Stimulated activated CD8-positive, alpha-beta memory T cell treated with anti-CD3 and anti-CD28 coated beads, Interleukin-4, amount 100 ng/mL, for 4 hours (primary cell): ENCODE measurements around the gene SCAANT1.
A peak's percentile ranks its signal among the peaks of the same experiment; 100 is the strongest.

Source experiments
- DNase-seq, 2 donors: peaks; one replicate each; pipeline ENCODE4 v3.0.0-alpha.2; 2020; ENCODE audit warnings: low read depth in 2 of 2, low spot score in 1 of 2

SCAANT1 gene

GRCh38 chr3:63911873-63912767 is at the start of gene SCAANT1:
SCAANT1 (minus strand) TSS chr3:63912383.
- peak; percentile 68 to 74 for DNase-seq

GRCh38 chr3:63961891-63962290 is 49.7 kb upstream of the SCAANT1 start:
- DNase-seq, result no peak

GRCh38 chr3:63960048-63960711 is 48.0 kb upstream of the SCAANT1 start:
- no peak for DNase-seq

- no peak for DNase-seq
These were observed 47.0 kb upstream of the SCAANT1 start for GRCh38 chr3:63959146-63959545.

- no peak for DNase-seq
These were observed 43.8 kb upstream of the SCAANT1 start for GRCh38 chr3:63955830-63956545.

- DNase-seq, result no peak
These were observed 43.0 kb upstream of the SCAANT1 start for GRCh38 chr3:63955036-63955650.

GRCh38 chr3:63954182-63954581 is 42.0 kb upstream of the SCAANT1 start:
- no peak for DNase-seq

GRCh38 chr3:63952248-63952594 is 40.0 kb upstream of the SCAANT1 start:
- DNase-seq, result no peak

- DNase-seq, result no peak
These were observed 39.5 kb upstream of the SCAANT1 start for GRCh38 chr3:63951492-63952247.

GRCh38 chr3:63950698-63951097 is 38.5 kb upstream of the SCAANT1 start:
- no peak for DNase-seq

GRCh38 chr3:63949005-63949404 is 36.8 kb upstream of the SCAANT1 start:
- no peak for DNase-seq

- no peak for DNase-seq
These were observed 35.4 kb upstream of the SCAANT1 start for GRCh38 chr3:63947594-63947993.

- DNase-seq, result no peak
These were observed 34.6 kb upstream of the SCAANT1 start for GRCh38 chr3:63946753-63947152.

GRCh38 chr3:63945558-63946096 is 33.4 kb upstream of the SCAANT1 start:
- no peak for DNase-seq

- DNase-seq, result no peak
These were observed 31.5 kb upstream of the SCAANT1 start for GRCh38 chr3:63943678-63944077.

GRCh38 chr3:63942528-63942927 is 30.3 kb upstream of the SCAANT1 start:
- no peak for DNase-seq

GRCh38 chr3:63940389-63940757 is 28.2 kb upstream of the SCAANT1 start:
- DNase-seq, result no peak

- no peak for DNase-seq
These were observed 25.8 kb upstream of the SCAANT1 start for GRCh38 chr3:63937661-63938651.

GRCh38 chr3:63936925-63937324 is 24.7 kb upstream of the SCAANT1 start:
- DNase-seq, result no peak
